Measurements from ENCODE around the gene FRS3.
"Not testable (repeated sequence)": the region's sequence is repeated elsewhere in the genome, so short reads cannot be mapped to it uniquely, and the experiment has no call there.

FRS3 gene

GRCh38 chr6:41768545-41769308 is 11.0 kb downstream of the FRS3 start:
- DNase-seq (ENCODE audit: low read depth) = no peak

GRCh38 chr6:41767112-41767833 is 12.4 kb downstream of the FRS3 start:
- DNase-seq (ENCODE audit: low read depth) = no peak

GRCh38 chr6:41766043-41766664 is 13.5 kb downstream of the FRS3 start:
- not testable (repeated sequence) for DNase-seq (ENCODE audit: low read depth)

- no peak for DNase-seq (ENCODE audit: low read depth)
These were observed 16.2 kb downstream of the FRS3 start for GRCh38 chr6:41763470-41763869.

GRCh38 chr6:41759905-41760579 is 19.7 kb downstream of the FRS3 start:
- DNase-seq (ENCODE audit: low read depth) = no peak

GRCh38 chr6:41759106-41759904 is 20.4 kb downstream of the FRS3 start:
- DNase-seq (ENCODE audit: low read depth) = no peak

- no peak for DNase-seq (ENCODE audit: low read depth)
These were observed 21.1 kb downstream of the FRS3 start for GRCh38 chr6:41758641-41759035.

- no peak for DNase-seq (ENCODE audit: low read depth)
These were observed 21.6 kb downstream of the FRS3 start for GRCh38 chr6:41757931-41758640.

- no peak for DNase-seq (ENCODE audit: low read depth)
These were observed 22.4 kb downstream of the FRS3 start for GRCh38 chr6:41757271-41757670.

GRCh38 chr6:41756354-41756753 is 23.3 kb downstream of the FRS3 start:
- no peak for DNase-seq (ENCODE audit: low read depth)

- DNase-seq (ENCODE audit: low read depth) = no peak
These were observed 23.8 kb downstream of the FRS3 start for GRCh38 chr6:41755895-41756294.

- DNase-seq (ENCODE audit: low read depth) = no peak
These were observed 29.3 kb downstream of the FRS3 start for GRCh38 chr6:41750374-41750773.

GRCh38 chr6:41748542-41748941 is 31.2 kb downstream of the FRS3 start:
- no peak for DNase-seq (ENCODE audit: low read depth)

GRCh38 chr6:41748102-41748477 is 31.6 kb downstream of the FRS3 start:
- DNase-seq (ENCODE audit: low read depth) = no peak

GRCh38 chr6:41747256-41748101 is 32.2 kb downstream of the FRS3 start, which contains the start of gene PGC:
PGC (minus strand) TSS chr6:41747397; CDS start chr6:41747334, 63 bp downstream.
- DNase-seq (ENCODE audit: low read depth) = no peak

GRCh38 chr6:41746107-41746506 is 33.6 kb downstream of the FRS3 start:
- no peak for DNase-seq (ENCODE audit: low read depth)

GRCh38 chr6:41744236-41744787 is 35.4 kb downstream of the FRS3 start:
- no peak for DNase-seq (ENCODE audit: low read depth)

GRCh38 chr6:41743406-41744235 is 36.1 kb downstream of the FRS3 start:
- DNase-seq (ENCODE audit: low read depth) = no peak
